ENCODE results near the gene LRRC10B. TPM values are rescaled to one million over a fixed set of nuclear protein-coding genes. Genes with fewer than 3 reads are reported as not detected.

The LRRC10B gene
- total and polyA plus RNA-seq, 2 of the 8 experiments (the other 6 are each of a cell fraction or from before 2014, with no cell fraction given), result 0.47 to 0.71 TPM

DNA sequence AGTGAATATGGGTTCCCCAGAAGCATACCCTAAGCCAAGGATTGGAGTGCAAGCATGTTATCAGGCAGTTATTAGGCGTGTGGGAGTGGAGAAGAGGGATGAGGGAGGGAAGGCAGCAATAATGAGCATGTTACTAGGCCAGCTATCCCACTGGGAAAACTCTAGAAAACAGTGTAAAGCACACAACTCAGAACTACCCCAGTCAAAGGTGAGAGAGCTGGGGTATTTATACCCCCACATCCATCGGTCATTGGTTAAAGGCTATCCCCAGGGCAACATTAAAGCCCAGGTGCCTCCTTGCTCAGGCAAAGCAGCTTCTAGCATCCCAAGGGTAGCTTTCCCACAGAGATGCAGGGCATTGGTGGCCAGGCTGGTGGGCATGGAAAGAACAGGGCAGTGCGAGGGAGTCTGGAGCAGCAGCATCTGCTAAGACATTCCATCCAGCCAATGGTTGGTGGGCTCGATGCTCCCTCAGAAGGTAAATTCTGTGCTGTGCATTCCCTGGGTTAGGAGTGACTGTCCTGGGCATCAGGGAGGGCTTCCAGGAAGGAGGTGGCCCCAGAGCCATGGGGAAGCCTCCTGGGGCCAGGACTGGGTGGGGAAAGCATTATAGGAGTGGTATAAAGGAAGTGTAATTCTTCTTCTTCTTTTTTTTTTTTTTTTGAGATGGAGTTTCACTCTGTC, 21.1 kb upstream of the LRRC10B start (continued):
- no peak for TF ChIP-seq SIN3A (conservative IDR thresholded peaks at IDR 0.05 in 1 of 2, IDR thresholded peaks at IDR 0.05 in 1 of 2; ENCODE audit: low read depth in 1 of 2, low read length in 2 of 2)
- TF ChIP-seq MAFK (IDR thresholded peaks at IDR 0.05; ENCODE audit: low read depth, low read length), result no peak
